Sigmoid colon (tissue), 4 donors: ENCODE measurements around the gene FHAD1.

Source experiments
- EP300 ChIP-seq, 4 donors: sonication (generic); formaldehyde crosslinking; IDR thresholded peaks; one replicate each; pipeline ENCODE4 v1.6.1; 2017; ENCODE audit warnings: antibody characterized with exemption in 4 of 4
- POLR2AphosphoS5 ChIP-seq, 4 donors: sonication (generic); formaldehyde crosslinking; IDR thresholded peaks; one replicate each; pipeline ENCODE4 v1.6.1; 2017; ENCODE audit warnings: antibody characterized with exemption in 4 of 4
- TF ChIP-seq, protein P1 (sequence below), 4 experiments: fragments of 450-650 bp in 3 of 4; fragments of 200-600 bp in 1 of 4; IDR thresholded peaks; one replicate each; pipeline ENCODE4 v1.5.1; 2016 to 2019; ENCODE audit warnings: antibody characterized with exemption in 4 of 4, mild to moderate bottlenecking in 3 of 4, moderate library complexity in 2 of 4

DNA sequence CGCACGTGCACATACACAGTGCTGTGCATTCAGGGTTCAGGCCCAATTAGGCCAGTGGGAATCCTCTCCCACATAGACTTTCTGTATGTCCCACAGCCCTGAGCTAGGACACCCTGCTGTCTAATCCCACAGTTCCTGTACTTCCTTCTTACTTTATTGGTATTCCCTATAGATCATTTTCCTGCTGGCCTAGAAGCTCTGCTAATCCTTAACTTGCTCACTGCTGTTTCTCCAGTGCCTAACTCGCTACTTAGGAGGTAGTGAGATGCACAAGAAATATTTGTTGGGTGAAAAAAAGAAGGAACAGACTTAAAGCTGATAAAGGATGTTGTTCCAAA lies 34.1 kb upstream of the FHAD1 start:
- TF ChIP-seq, protein P1, sequence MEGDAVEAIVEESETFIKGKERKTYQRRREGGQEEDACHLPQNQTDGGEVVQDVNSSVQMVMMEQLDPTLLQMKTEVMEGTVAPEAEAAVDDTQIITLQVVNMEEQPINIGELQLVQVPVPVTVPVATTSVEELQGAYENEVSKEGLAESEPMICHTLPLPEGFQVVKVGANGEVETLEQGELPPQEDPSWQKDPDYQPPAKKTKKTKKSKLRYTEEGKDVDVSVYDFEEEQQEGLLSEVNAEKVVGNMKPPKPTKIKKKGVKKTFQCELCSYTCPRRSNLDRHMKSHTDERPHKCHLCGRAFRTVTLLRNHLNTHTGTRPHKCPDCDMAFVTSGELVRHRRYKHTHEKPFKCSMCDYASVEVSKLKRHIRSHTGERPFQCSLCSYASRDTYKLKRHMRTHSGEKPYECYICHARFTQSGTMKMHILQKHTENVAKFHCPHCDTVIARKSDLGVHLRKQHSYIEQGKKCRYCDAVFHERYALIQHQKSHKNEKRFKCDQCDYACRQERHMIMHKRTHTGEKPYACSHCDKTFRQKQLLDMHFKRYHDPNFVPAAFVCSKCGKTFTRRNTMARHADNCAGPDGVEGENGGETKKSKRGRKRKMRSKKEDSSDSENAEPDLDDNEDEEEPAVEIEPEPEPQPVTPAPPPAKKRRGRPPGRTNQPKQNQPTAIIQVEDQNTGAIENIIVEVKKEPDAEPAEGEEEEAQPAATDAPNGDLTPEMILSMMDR (IDR thresholded peaks at IDR 0.05): no peak
- no peak for TF ChIP-seq POLR2AphosphoS5 (IDR thresholded peaks at IDR 0.05)
- no peak for TF ChIP-seq EP300 (IDR thresholded peaks at IDR 0.05)
